K562 (cell line): Measurements from ENCODE around the gene CSTPP1. TPM values are rescaled to one million over a fixed set of nuclear protein-coding genes. Genes with fewer than 3 reads are reported as not detected.

Source experiments
- ADNP ChIP-seq: fragments of 200-800 bp; sonication (Bioruptor generic); IDR thresholded peaks from 2 replicates; pipeline ENCODE4 v1.6.1; 2016; ENCODE audit warnings: missing genetic modification characterization, missing compliant biosample characterization
- CAMTA2 ChIP-seq: fragments of 250-450 bp; sonication (Bioruptor Pico); conservative IDR thresholded peaks from 2 replicates; pipeline ENCODE4 v1.5.1; 2022
- CBFB ChIP-seq: sonication (generic); formaldehyde crosslinking; IDR thresholded peaks from 2 replicates; pipeline ENCODE4 v1.4.0; 2020; ENCODE audit warnings: mild to moderate bottlenecking, missing genetic modification reagents
- CCNT2 ChIP-seq: IDR thresholded peaks from 2 replicates; pipeline ENCODE4 v1.6.1; 2011; ENCODE audit warnings: borderline replicate concordance, low read depth, mild to moderate bottlenecking, moderate library complexity, mixed read lengths, low read length; ENCODE audit not compliant: insufficient read length; ENCODE audit errors: extremely low read depth
- CHD2 ChIP-seq: IDR thresholded peaks from 2 replicates; pipeline ENCODE4 v1.6.1; 2011; ENCODE audit warnings: low read depth, low read length
- CREBBP ChIP-seq: IDR thresholded peaks from one replicate; pipeline ENCODE4 v1.6.1; 2012; ENCODE audit warnings: low read depth, mild to moderate bottlenecking, control low read depth, inconsistent platforms, low read length
- CREM ChIP-seq: IDR thresholded peaks from 2 replicates; pipeline ENCODE4 v1.6.1; 2014; ENCODE audit warnings: antibody characterized with exemption, low read depth
- CTBP1 ChIP-seq: fragments of 450-650 bp; IDR thresholded peaks from 2 replicates; pipeline ENCODE4 v1.6.1; 2016; ENCODE audit warnings: borderline replicate concordance
- DPF2 ChIP-seq: fragments of 450-650 bp; IDR thresholded peaks from 2 replicates; pipeline ENCODE4 v1.6.1; 2016
- E2F3 ChIP-seq: fragments of 250-450 bp; sonication (Bioruptor Pico); IDR thresholded peaks from 2 replicates; pipeline ENCODE4 v1.4.0; 2020; ENCODE audit warnings: mild to moderate bottlenecking
- HDAC1 ChIP-seq, 2 experiments: fragments of 450-650 bp; IDR thresholded peaks; 2 replicates each; pipeline ENCODE4 v1.6.1; 2016 to 2017; ENCODE audit warnings: inconsistent platforms in 1 of 2, mild to moderate bottlenecking in 1 of 2, moderate library complexity in 1 of 2
- HEY1 ChIP-seq: fragments of 250-450 bp; sonication (Bioruptor Pico); IDR thresholded peaks from 2 replicates; pipeline ENCODE4 v1.5.0; 2020; ENCODE audit warnings: mild to moderate bottlenecking, moderate library complexity, borderline replicate concordance
- LEF1 ChIP-seq: fragments of 450-650 bp; IDR thresholded peaks from 2 replicates; pipeline ENCODE4 v1.6.1; 2016; ENCODE audit warnings: mild to moderate bottlenecking
- MEF2A ChIP-seq: IDR thresholded peaks from 2 replicates; pipeline ENCODE4 v1.6.1; 2011; ENCODE audit warnings: low read depth, mild to moderate bottlenecking, low read length, moderate library complexity; ENCODE audit not compliant: control insufficient read depth
- MTA1 ChIP-seq: fragments of 450-650 bp; IDR thresholded peaks from 2 replicates; pipeline ENCODE4 v1.6.1; 2017; ENCODE audit warnings: borderline replicate concordance
- MTA2 ChIP-seq: fragments of 450-650 bp; IDR thresholded peaks from 2 replicates; pipeline ENCODE4 v1.6.1; 2016; ENCODE audit warnings: low read depth
- MYC ChIP-seq, 2 experiments: fragments of 250-450 bp in 1 of 2; sonication (Bioruptor Pico) in 1 of 2; IDR thresholded peaks; 2 replicates each; pipeline versions ENCODE4 v1.5.1 to v1.6.1; 2012 to 2021; ENCODE audit warnings: low read depth in 2 of 2, borderline replicate concordance in 1 of 2, improper control_type of control experiment in 1 of 2, low read length in 1 of 2, mild to moderate bottlenecking in 1 of 2, moderate library complexity in 1 of 2
- NFIC ChIP-seq: fragments of 450-650 bp; IDR thresholded peaks from 2 replicates; pipeline ENCODE4 v1.6.1; 2017; ENCODE audit warnings: mild to moderate bottlenecking, inconsistent platforms
- NR2C2 ChIP-seq, 2 experiments: fragments of 200-800 bp in 1 of 2; sonication (Bioruptor generic) in 1 of 2; sonication (generic) in 1 of 2; formaldehyde crosslinking in 1 of 2; IDR thresholded peaks; 2 replicates each; pipeline versions ENCODE4 v1.6.1 to v1.8.0; 2016 to 2022; ENCODE audit warnings: mild to moderate bottlenecking in 1 of 2, missing compliant biosample characterization in 1 of 2, missing genetic modification characterization in 1 of 2, missing genetic modification reagents in 1 of 2
- PCBP1 ChIP-seq: fragments of 200-400 bp; formaldehyde crosslinking; IDR thresholded peaks from 2 replicates; pipeline ENCODE4 v1.6.1; 2018; ENCODE audit warnings: mild to moderate bottlenecking, low read depth, low read length; ENCODE audit not compliant: poor library complexity, severe bottlenecking
- PHF8 ChIP-seq: fragments of 200-600 bp; sonication (generic); IDR thresholded peaks from 2 replicates; pipeline ENCODE4 v1.6.1; 2012; ENCODE audit warnings: mixed run types, mild to moderate bottlenecking, inconsistent platforms, low read length, moderate library complexity, borderline replicate concordance
- RAD21 ChIP-seq, 2 experiments: fragments of 250-450 bp in 1 of 2; fragments of 450-650 bp in 1 of 2; sonication (Bioruptor Pico) in 1 of 2; formaldehyde crosslinking in 1 of 2; IDR thresholded peaks in 1 of 2; conservative IDR thresholded peaks in 1 of 2; 2 replicates each; pipeline versions ENCODE4 v1.4.0 to v1.8.0; 2020 to 2022; ENCODE audit warnings: mild to moderate bottlenecking in 2 of 2, moderate library complexity in 1 of 2
- RB1 ChIP-seq: fragments of 450-650 bp; IDR thresholded peaks from 2 replicates; pipeline ENCODE4 v1.6.1; 2017; ENCODE audit warnings: low read depth, mild to moderate bottlenecking
- RNF2 ChIP-seq: sonication (generic); IDR thresholded peaks from 2 replicates; pipeline ENCODE4 v1.6.1; 2016
- SIX5 ChIP-seq, 2 experiments: IDR thresholded peaks; 2 replicates each; pipeline ENCODE4 v1.6.1; 2011; ENCODE audit warnings: low read length in 2 of 2, borderline replicate concordance in 1 of 2, low read depth in 1 of 2, mild to moderate bottlenecking in 1 of 2, moderate library complexity in 1 of 2; ENCODE audit not compliant: insufficient read depth in 1 of 2
- SMARCA5 ChIP-seq: fragments of 450-650 bp; IDR thresholded peaks from 2 replicates; pipeline ENCODE4 v1.6.1; 2016
- STAT5A ChIP-seq: IDR thresholded peaks from 2 replicates; pipeline ENCODE4 v1.6.1; 2012; ENCODE audit warnings: low read length, inconsistent platforms, borderline replicate concordance
- SUPT5H ChIP-seq: fragments of 450-650 bp; IDR thresholded peaks from 2 replicates; pipeline ENCODE4 v1.6.1; 2016
- ZNF174 ChIP-seq: fragments of 250-450 bp; sonication (Bioruptor Pico); IDR thresholded peaks from 2 replicates; pipeline ENCODE4 v1.4.0; 2020; ENCODE audit warnings: mild to moderate bottlenecking
- ZNF197 ChIP-seq: fragments of 200-800 bp; sonication (Bioruptor generic); IDR thresholded peaks from 2 replicates; pipeline ENCODE4 v1.6.1; 2016; ENCODE audit warnings: low read depth, missing genetic modification characterization, missing compliant biosample characterization
- ZNF263 ChIP-seq: sonication (generic); formaldehyde crosslinking; IDR thresholded peaks from 2 replicates; pipeline ENCODE4 v1.8.0; 2022; ENCODE audit warnings: mild to moderate bottlenecking, missing genetic modification reagents, borderline replicate concordance
- ZNF766 ChIP-seq: fragments of 200-800 bp; sonication (Bioruptor generic); conservative IDR thresholded peaks from 2 replicates; pipeline ENCODE4 v1.6.1; 2016; ENCODE audit warnings: missing genetic modification characterization, missing compliant biosample characterization
- ZNF778 ChIP-seq: fragments of 450-650 bp; formaldehyde crosslinking; IDR thresholded peaks from 2 replicates; pipeline ENCODE4 v1.4.0; 2020; ENCODE audit warnings: mild to moderate bottlenecking, moderate library complexity
- polyA plus RNA-seq, 8 experiments: library from polyadenylated mRNA; depleted of rRNA in 4 of 8; stranded (reverse) in 5 of 8; unstranded in 3 of 8; fragments of >200 nt; fragmentation: Nextera tagmentation in 2 of 8; fragmentation: Illumina TruSeq in 1 of 8; extraction: Ambion mirVana in 2 of 8; extraction: Trizol in 1 of 8; gene quantifications; 2 replicates each; pipeline versions ENCODE4 v1.2.1 to v1.2.3, GENCODE V29; 2011 to 2014; ENCODE audit warnings: inconsistent platforms in 1 of 8, missing spikeins in 1 of 8
- total RNA-seq, 7 experiments: library from RNA; depleted of rRNA in 6 of 7; stranded (reverse); fragments of >200 nt in 6 of 7; fragmentation: Illumina TruSeq in 2 of 7; extraction: Trizol in 2 of 7; gene quantifications; 2 replicates each; pipeline versions ENCODE4 v1.2.1 to v1.2.3, GENCODE V29; 2011 to 2021; ENCODE audit warnings: low replicate concordance in 1 of 7

CSTPP1 gene
- total and polyA plus RNA-seq, 9 of the 15 experiments (the other 6 are each of a cell fraction or from before 2014, with no cell fraction given) = 6.5 to 17.8 (median 9.2) TPM

GRCh38 chr11:47056261-47056915, 119.8 kb downstream of the CSTPP1 start (continued):
- TF ChIP-seq PHF8 (no peak), ZNF778 (CRISPR knock-in tag) (no peak), DPF2 (peak; percentile 97), CREM (peak; percentile 54; the same call in 1 of the 2 replicates), MTA1 (peak; percentile 70; the same call in 1 of the 2 replicates), CHD2 (no peak), ZNF766 (peak; percentile 89), CAMTA2 (no peak), RNF2 (0 out of 2 replicates have a peak, but pooled peaks have one; percentile 29), SUPT5H (no peak), LEF1 (peak; percentile 83; the same call in 1 of the 2 replicates), ZNF197 (CRISPR knock-in tag) (peak; percentile 89; the same call in 1 of the 2 replicates), ZNF174 (CRISPR knock-in tag) (no peak), MEF2A (peak; percentile 80), ZNF263 (CRISPR knock-in tag) (no peak), MYC (IDR thresholded peaks at IDR 0.05; ENCODE audit: low read depth, low read length) (peak; percentile 36; the same call in 1 of the 2 replicates), MYC (CRISPR knock-in tag; IDR thresholded peaks at IDR 0.05; ENCODE audit: borderline replicate concordance, low read depth) (no peak), PCBP1 (no peak), E2F3 (CRISPR knock-in tag) (no peak), CCNT2 (peak; percentile 83), NFIC (peak; percentile 88), CBFB (CRISPR knock-in tag) (no peak), NR2C2 (CRISPR knock-in tag; IDR thresholded peaks at IDR 0.05) (no peak), NR2C2 (tag; IDR thresholded peaks at IDR 0.05) (no peak), HDAC1 (IDR thresholded peaks at IDR 0.05) (peak in 1 of 2 experiments; percentile 73; a peak in 2 of 4 replicates), CTBP1 (no peak; the same call in 1 of the 2 replicates), RAD21 (CRISPR knock-in tag; conservative IDR thresholded peaks at IDR 0.05 in 1 of 2, IDR thresholded peaks at IDR 0.05 in 1 of 2) (peak in 1 of 2 experiments; percentile 27; a peak in 2 of 4 replicates), CREBBP (no peak), ADNP (tag) (0 out of 2 replicates have a peak, but pooled peaks have one; percentile 9), RB1 (no peak), HEY1 (peak; percentile 67; the same call in 1 of the 2 replicates), SMARCA5 (no peak), SIX5 (IDR thresholded peaks at IDR 0.05; ENCODE audit: borderline replicate concordance in 1 of 2, insufficient read depth in 1 of 2, low read depth in 1 of 2, low read length in 2 of 2) (no peak), MTA2 (peak; percentile 94), STAT5A (peak; percentile 87)
